CD14-positive monocyte (primary cell): ENCODE results near the gene AP4E1. TPM values are rescaled to one million over a fixed set of nuclear protein-coding genes. Genes with fewer than 3 reads are reported as not detected.

ENCODE experiments used
- DNase-seq, 3 donors: peaks; one replicate each; pipeline ENCODE4 v3.0.0-alpha.2; 2011 to 2022
- H2AFZ ChIP-seq: 2 replicates; pipeline ENCODE4 v1.6.0; 2012; ENCODE audit warnings: mild to moderate bottlenecking, low read depth, low read length, inconsistent platforms; ENCODE audit not compliant: insufficient read depth, poor library complexity, severe bottlenecking
- H3K27ac ChIP-seq, 2 donors: 1 replicate in 1 of 2; 2 replicates in 1 of 2; pipeline ENCODE4 v1.5.1; 2012 to 2013; ENCODE audit warnings: low read length in 2 of 2, control low read depth in 1 of 2, inconsistent platforms in 1 of 2, low read depth in 1 of 2, mild to moderate bottlenecking in 1 of 2
- H3K27me3 ChIP-seq, 2 donors: one replicate each; pipeline versions ENCODE4 v1.6.0 to v1.6.1; 2011 to 2013; ENCODE audit warnings: low read length in 2 of 2; ENCODE audit not compliant: control insufficient read depth in 2 of 2, insufficient read depth in 2 of 2
- H3K36me3 ChIP-seq, 2 donors: replicated peaks in 1 of 2; 1 replicate in 1 of 2; 2 replicates in 1 of 2; pipeline versions ENCODE4 v1.5.1 to v1.6.1; 2012 to 2013; ENCODE audit warnings: low read length in 2 of 2, control low read depth in 1 of 2, inconsistent platforms in 1 of 2, mild to moderate bottlenecking in 1 of 2; ENCODE audit not compliant: insufficient read depth in 2 of 2, control insufficient read depth in 1 of 2
- H3K4me1 ChIP-seq, 2 donors: 1 replicate in 1 of 2; 2 replicates in 1 of 2; pipeline versions ENCODE4 v1.5.1 to v1.6.1; 2012 to 2013; ENCODE audit warnings: low read length in 2 of 2, control low read depth in 1 of 2, inconsistent platforms in 1 of 2, mild to moderate bottlenecking in 1 of 2, moderate library complexity in 1 of 2; ENCODE audit not compliant: insufficient read depth in 2 of 2, control insufficient read depth in 1 of 2
- H3K4me2 ChIP-seq: replicated peaks from 2 replicates; pipeline ENCODE3; 2012; ENCODE audit warnings: low read length, moderate library complexity, mild to moderate bottlenecking; ENCODE audit not compliant: poor library complexity, severe bottlenecking; ENCODE audit errors: extremely low read depth
- H3K4me3 ChIP-seq, 3 experiments: fragments of 200-600 bp in 1 of 3; sonication (generic) in 1 of 3; replicated peaks in 1 of 3; 1 replicate in 2 of 3; 2 replicates in 1 of 3; pipeline ENCODE4 v1.5.1; 2011 to 2013; ENCODE audit warnings: low read length in 3 of 3, mild to moderate bottlenecking in 3 of 3, control low read depth in 2 of 3, low read depth in 2 of 3, inconsistent platforms in 1 of 3, moderate library complexity in 1 of 3
- H3K79me2 ChIP-seq: 2 replicates; pipeline ENCODE4 v1.6.0; 2012; ENCODE audit warnings: mild to moderate bottlenecking, control low read depth, inconsistent platforms, low read length, moderate library complexity; ENCODE audit not compliant: insufficient read depth
- H3K9ac ChIP-seq: 2 replicates; pipeline ENCODE4 v1.6.0; 2017; ENCODE audit warnings: low read length, mild to moderate bottlenecking; ENCODE audit not compliant: insufficient read depth, poor library complexity, severe bottlenecking
- H3K9me3 ChIP-seq, 2 donors: replicated peaks in 1 of 2; 1 replicate in 1 of 2; 2 replicates in 1 of 2; pipeline versions ENCODE4 v1.5.1 to v1.6.1; 2012 to 2013; ENCODE audit warnings: low read length in 2 of 2, control low read depth in 1 of 2; ENCODE audit not compliant: control insufficient read depth in 1 of 2, insufficient read depth in 1 of 2
- H4K20me1 ChIP-seq: 2 replicates; pipeline ENCODE4 v1.6.0; 2012; ENCODE audit warnings: mild to moderate bottlenecking, low read length, control low read depth, moderate library complexity; ENCODE audit not compliant: insufficient read depth
- H3K27ac Mint-ChIP-seq, 7 donors: one replicate each; pipeline ENCODE4 v1.8.0; 2020; ENCODE audit warnings: mild to moderate bottlenecking in 7 of 7, mixed read lengths in 7 of 7, moderate library complexity in 6 of 7, inconsistent platforms in 2 of 7
- H3K27me3 Mint-ChIP-seq, 3 donors: one replicate each; pipeline ENCODE4 v1.8.0; 2021 to 2022; ENCODE audit warnings: low read depth in 3 of 3, mild to moderate bottlenecking in 3 of 3, mixed read lengths in 3 of 3, moderate library complexity in 3 of 3, inconsistent platforms in 1 of 3
- H3K36me3 Mint-ChIP-seq, 2 donors: one replicate each; pipeline ENCODE4 v1.8.0; 2020; ENCODE audit warnings: mixed read lengths in 2 of 2, inconsistent platforms in 1 of 2, mild to moderate bottlenecking in 1 of 2
- H3K4me1 Mint-ChIP-seq: one replicate; pipeline ENCODE4 v1.8.0; 2020; ENCODE audit warnings: mild to moderate bottlenecking, mixed read lengths
- H3K4me3 Mint-ChIP-seq, 2 donors: one replicate each; pipeline ENCODE4 v1.8.0; 2020; ENCODE audit warnings: mild to moderate bottlenecking in 2 of 2, mixed read lengths in 2 of 2, moderate library complexity in 1 of 2
- H3K9me3 Mint-ChIP-seq, 7 donors: one replicate each; pipeline ENCODE4 v1.8.0; 2020 to 2022; ENCODE audit warnings: mixed read lengths in 7 of 7, mild to moderate bottlenecking in 6 of 7, moderate library complexity in 6 of 7, inconsistent platforms in 2 of 7
- CTCF ChIP-seq: fragments of 200-600 bp; IDR thresholded peaks from one replicate; pipeline ENCODE4 v1.8.0; 2022; ENCODE audit warnings: antibody characterized with exemption, mild to moderate bottlenecking
- WGBS: methylation state at CpG from one replicate; pipeline ENCODE4 v1.1.5; 2013; ENCODE audit warnings: missing lambda C conversion rate; ENCODE audit not compliant: insufficient coverage; 5-methylcytosine and 5-hydroxymethylcytosine counted together
- intact Hi-C, 2 donors: fragments of 100-400 bp; cut with micrococcal nuclease; formaldehyde crosslinking; loops; one replicate each; pipeline versions ENCODE4 v1.15.0 to v1.15.1; 2023
- polyA plus RNA-seq, 3 donors: library from polyadenylated mRNA; depleted of rRNA in 1 of 3; unstranded in 2 of 3; stranded (reverse) in 1 of 3; fragments of 300-500 nt in 2 of 3; fragments of >200 nt in 1 of 3; fragmentation: Illumina TruSeq in 2 of 3; gene quantifications; 1 replicate in 2 of 3; 2 replicates in 1 of 3; pipeline ENCODE4 v1.2.3, GENCODE V29; 2012 to 2021

AP4E1 gene
- polyA plus RNA-seq, 3 donors, result 4.1 to 7.7 (median 5.3) TPM

DNA sequence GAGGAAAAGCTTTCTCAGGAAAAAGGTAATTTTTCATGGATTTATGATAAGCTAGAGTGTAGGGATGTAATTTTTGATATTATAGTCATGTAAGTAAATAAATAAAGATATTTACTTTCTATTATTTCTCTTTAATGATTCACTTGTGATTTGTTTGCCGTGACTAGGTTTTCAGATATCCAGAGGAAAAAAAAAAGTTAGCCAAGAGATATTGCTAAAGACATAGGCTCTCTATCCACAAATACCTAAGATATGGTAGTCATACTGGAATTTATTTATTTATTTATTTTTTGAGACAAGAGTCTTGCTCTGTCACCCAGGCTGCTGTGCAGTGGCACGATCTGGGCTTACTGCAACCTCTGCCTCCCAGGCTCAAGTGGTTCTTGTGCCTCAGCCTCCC is 59.9 kb downstream of the AP4E1 start:
- no peak overlapping the region for H3K4me2 ChIP-seq
- H3K27ac ChIP-seq, result no peak overlapping the region
- Mint-ChIP-seq H3K36me3 (peaks cover 59 to 83% of the 10 kb centered on the region in 2 donors), H3K27ac (no peak overlapping the region), H3K9me3 (peaks cover 40 to 71% (median 52%) of the 10 kb centered on the region in 7 donors), H3K27me3 (no peaks in the 10 kb centered on the region), H3K4me1 (no peaks in the 10 kb centered on the region), H3K4me3 (no peak overlapping the region)
- no peaks in the 10 kb centered on the region for H4K20me1 ChIP-seq
- no peaks in the 10 kb centered on the region for H3K4me1 ChIP-seq
- H3K9ac ChIP-seq, result no peak overlapping the region
- no peak for DNase-seq
- intact Hi-C loops, result no loop called here
- H3K4me3 ChIP-seq, result no peak overlapping the region
- H2AFZ ChIP-seq, result no peak overlapping the region
- no peaks in the 10 kb centered on the region for H3K79me2 ChIP-seq
- H3K9me3 ChIP-seq, result peaks cover 41 to 72% of the 10 kb centered on the region in 2 donors
- no peaks in the 10 kb centered on the region for H3K27me3 ChIP-seq
- WGBS, result no CpG with 5 or more reads among the region's 2 CpGs
- peaks cover 38 to 72% of the 10 kb centered on the region in 2 donors for H3K36me3 ChIP-seq
- no peak for TF ChIP-seq CTCF

GRCh38 chr15:50970524-50970923 is 62.0 kb downstream of the AP4E1 start:
- Mint-ChIP-seq H3K27ac (no peak overlapping the region), H3K36me3 (peaks cover 59 to 90% of the 10 kb centered on the region in 2 donors), H3K27me3 (no peaks in the 10 kb centered on the region), H3K4me3 (no peak overlapping the region), H3K4me1 (no peaks in the 10 kb centered on the region), H3K9me3 (peaks cover 31 to 59% (median 40%) of the 10 kb centered on the region in 7 donors)
- no peaks in the 10 kb centered on the region for H3K4me1 ChIP-seq
- no peak overlapping the region for H3K4me3 ChIP-seq
- no peaks in the 10 kb centered on the region for H3K27me3 ChIP-seq
- peaks cover 27 to 55% of the 10 kb centered on the region in 2 donors for H3K9me3 ChIP-seq
- H4K20me1 ChIP-seq, result no peaks in the 10 kb centered on the region
- H2AFZ ChIP-seq, result no peak overlapping the region
- no peaks in the 10 kb centered on the region for H3K79me2 ChIP-seq
- peaks cover 47 to 75% of the 10 kb centered on the region in 2 donors for H3K36me3 ChIP-seq
- TF ChIP-seq CTCF, result no peak
- intact Hi-C loops, result no loop called here
- H3K9ac ChIP-seq, result no peak overlapping the region
- no peak for DNase-seq
- H3K4me2 ChIP-seq, result no peak overlapping the region
- H3K27ac ChIP-seq, result no peak overlapping the region
- no CpG with 5 or more reads among the region's 2 CpGs for WGBS
